ENCODE results near the gene ADAMTS18. TPM values are rescaled to one million over a fixed set of nuclear protein-coding genes. Genes with fewer than 3 reads are reported as not detected.

Gene ADAMTS18
- polyA plus RNA-seq, 1 of the 3 experiments (the other 2 are of a cell fraction) = under 0.01 TPM

DNA sequence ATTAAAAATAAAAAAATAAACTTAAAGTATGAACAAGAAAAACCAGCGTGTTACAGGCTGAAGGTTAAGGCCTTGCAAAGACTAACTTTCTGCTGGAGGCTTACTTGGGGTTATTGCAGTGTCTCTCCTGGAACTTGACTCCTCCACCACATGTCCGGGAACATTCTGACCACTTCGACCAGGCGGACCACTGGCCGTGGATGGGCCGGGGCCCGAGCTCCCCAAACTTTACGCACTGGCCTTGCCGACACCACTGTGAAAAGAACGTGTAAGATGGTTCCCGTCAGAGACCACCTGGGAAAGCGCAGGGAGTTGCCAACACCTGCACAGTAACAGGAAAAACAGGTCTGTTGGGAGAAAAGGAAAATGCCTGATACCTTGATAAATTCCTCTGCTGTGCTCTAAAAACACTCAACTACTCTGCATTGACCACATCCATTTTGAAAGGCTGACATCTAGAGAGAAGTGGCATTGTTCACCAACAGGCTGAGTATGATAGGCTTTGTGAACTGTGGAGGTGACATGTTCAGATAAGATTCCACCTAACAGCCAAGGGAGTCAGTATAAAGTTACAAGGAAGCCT, 99.1 kb downstream of the ADAMTS18 start:
- no peaks in the 10 kb centered on the region for H3K79me2 ChIP-seq (ENCODE audit: insufficient read depth)
- ChIA-PET POLR2A (no interaction called here), CTCF (no interaction called here)
- no peaks in the 10 kb centered on the region for H3F3A ChIP-seq (replicated peaks; ENCODE audit: insufficient read depth)
- no peaks in the 10 kb centered on the region for H3K27me3 ChIP-seq (ENCODE audit: insufficient read depth)
- H3K9ac ChIP-seq = no peak overlapping the region
- no peak overlapping the region for H3K4me2 ChIP-seq
- H4K20me1 ChIP-seq (ENCODE audit: insufficient read depth) = no peaks in the 10 kb centered on the region
- WGBS (ENCODE audit: low lambda C conversion rate) = 84% methylated on average over 12 of the region's 12 CpGs
- TF ChIP-seq MXI1 (IDR thresholded peaks at IDR 0.05; ENCODE audit: low read depth, low read length) (no peak), EZH2phosphoT487 (IDR thresholded peaks at IDR 0.05; ENCODE audit: borderline replicate concordance, low read depth) (no peak), POLR2AphosphoS5 (IDR thresholded peaks at IDR 0.05; ENCODE audit: low read depth, low read length) (no peak), RXRA (IDR thresholded peaks at IDR 0.05; ENCODE audit: borderline replicate concordance, low read depth) (no peak), RFX5 (IDR thresholded peaks at IDR 0.05; ENCODE audit: low read length) (no peak), SIN3A (IDR thresholded peaks at IDR 0.05; ENCODE audit: borderline replicate concordance, low read depth, low read length) (no peak)
- TF ChIP-seq, protein P1, sequence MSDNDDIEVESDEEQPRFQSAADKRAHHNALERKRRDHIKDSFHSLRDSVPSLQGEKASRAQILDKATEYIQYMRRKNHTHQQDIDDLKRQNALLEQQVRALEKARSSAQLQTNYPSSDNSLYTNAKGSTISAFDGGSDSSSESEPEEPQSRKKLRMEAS (IDR thresholded peaks at IDR 0.05; ENCODE audit: low read depth) = no peak
- no peaks in the 10 kb centered on the region for H3K9me2 ChIP-seq
- H3K4me3 ChIP-seq (ENCODE audit: low read depth in 2 of 2, low read length in 1 of 2) = no peak overlapping the region
- no peak overlapping the region for H3K27ac ChIP-seq (ENCODE audit: low read depth in 2 of 2, low read length in 1 of 2)
- H3K36me3 ChIP-seq (replicated peaks in 1 of 2; ENCODE audit: control insufficient read depth in 1 of 2, insufficient read depth in 2 of 2, low read length in 1 of 2) = no peaks in the 10 kb centered on the region
- no peak overlapping the region for H2AFZ ChIP-seq (ENCODE audit: low read depth)
- DNase-seq = no peak
- H3K4me1 ChIP-seq (ENCODE audit: control insufficient read depth in 1 of 2, insufficient read depth in 2 of 2, low read depth in 1 of 2, low read length in 1 of 2) = no peaks in the 10 kb centered on the region
- no peaks in the 10 kb centered on the region for H3K9me3 ChIP-seq

DNA sequence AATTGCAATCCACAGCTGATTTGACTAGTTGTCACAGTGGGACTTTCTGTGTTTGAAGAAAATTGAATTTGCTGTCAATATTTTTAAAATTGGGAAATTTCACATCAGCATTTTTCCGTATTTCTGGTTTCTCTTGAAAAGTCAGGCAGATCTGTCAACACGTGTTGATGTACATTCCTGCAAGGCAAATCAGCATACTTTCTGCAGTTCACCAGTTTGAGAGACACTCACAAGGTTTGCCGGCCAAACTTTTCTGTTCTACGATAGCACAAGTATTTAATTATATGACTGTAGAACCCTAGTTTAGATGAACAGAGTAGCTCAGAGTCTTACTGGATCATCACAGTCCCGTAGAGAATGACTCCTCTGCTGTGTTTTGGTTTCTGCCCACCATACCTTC, 102.0 kb downstream of the ADAMTS18 start:
- Histone ChIP-seq H2AFZ (ENCODE audit: low read depth) (no peak overlapping the region), H3K9me3 (no peaks in the 10 kb centered on the region), H3K79me2 (ENCODE audit: insufficient read depth) (no peaks in the 10 kb centered on the region), H3K36me3 (replicated peaks in 1 of 2; ENCODE audit: control insufficient read depth in 1 of 2, insufficient read depth in 2 of 2, low read length in 1 of 2) (no peaks in the 10 kb centered on the region), H3F3A (replicated peaks; ENCODE audit: insufficient read depth) (no peaks in the 10 kb centered on the region), H3K27ac (ENCODE audit: low read depth in 2 of 2, low read length in 1 of 2) (no peak overlapping the region), H3K4me3 (ENCODE audit: low read depth in 2 of 2, low read length in 1 of 2) (no peak overlapping the region), H3K27me3 (ENCODE audit: insufficient read depth) (no peaks in the 10 kb centered on the region), H4K20me1 (ENCODE audit: insufficient read depth) (no peaks in the 10 kb centered on the region), H3K4me2 (no peak overlapping the region), H3K9ac (no peak overlapping the region), H3K4me1 (ENCODE audit: control insufficient read depth in 1 of 2, insufficient read depth in 2 of 2, low read depth in 1 of 2, low read length in 1 of 2) (no peaks in the 10 kb centered on the region), H3K9me2 (no peaks in the 10 kb centered on the region)
- WGBS (ENCODE audit: low lambda C conversion rate) = 74% methylated on average over 5 of the region's 5 CpGs
- POLR2A ChIA-PET = no interaction called here
- TF ChIP-seq SIN3A (IDR thresholded peaks at IDR 0.05; ENCODE audit: borderline replicate concordance, low read depth, low read length) (no peak), FOXM1 (IDR thresholded peaks at IDR 0.05; ENCODE audit: low read depth) (no peak), FOXJ3 (CRISPR knock-in tag; IDR thresholded peaks at IDR 0.05) (no peak), FOSL2 (IDR thresholded peaks at IDR 0.05; ENCODE audit: borderline replicate concordance, low read depth) (no peak), ELF1 (IDR thresholded peaks at IDR 0.05) (no peak), RFX5 (IDR thresholded peaks at IDR 0.05; ENCODE audit: low read length) (no peak)
- TF ChIP-seq, protein P2, sequence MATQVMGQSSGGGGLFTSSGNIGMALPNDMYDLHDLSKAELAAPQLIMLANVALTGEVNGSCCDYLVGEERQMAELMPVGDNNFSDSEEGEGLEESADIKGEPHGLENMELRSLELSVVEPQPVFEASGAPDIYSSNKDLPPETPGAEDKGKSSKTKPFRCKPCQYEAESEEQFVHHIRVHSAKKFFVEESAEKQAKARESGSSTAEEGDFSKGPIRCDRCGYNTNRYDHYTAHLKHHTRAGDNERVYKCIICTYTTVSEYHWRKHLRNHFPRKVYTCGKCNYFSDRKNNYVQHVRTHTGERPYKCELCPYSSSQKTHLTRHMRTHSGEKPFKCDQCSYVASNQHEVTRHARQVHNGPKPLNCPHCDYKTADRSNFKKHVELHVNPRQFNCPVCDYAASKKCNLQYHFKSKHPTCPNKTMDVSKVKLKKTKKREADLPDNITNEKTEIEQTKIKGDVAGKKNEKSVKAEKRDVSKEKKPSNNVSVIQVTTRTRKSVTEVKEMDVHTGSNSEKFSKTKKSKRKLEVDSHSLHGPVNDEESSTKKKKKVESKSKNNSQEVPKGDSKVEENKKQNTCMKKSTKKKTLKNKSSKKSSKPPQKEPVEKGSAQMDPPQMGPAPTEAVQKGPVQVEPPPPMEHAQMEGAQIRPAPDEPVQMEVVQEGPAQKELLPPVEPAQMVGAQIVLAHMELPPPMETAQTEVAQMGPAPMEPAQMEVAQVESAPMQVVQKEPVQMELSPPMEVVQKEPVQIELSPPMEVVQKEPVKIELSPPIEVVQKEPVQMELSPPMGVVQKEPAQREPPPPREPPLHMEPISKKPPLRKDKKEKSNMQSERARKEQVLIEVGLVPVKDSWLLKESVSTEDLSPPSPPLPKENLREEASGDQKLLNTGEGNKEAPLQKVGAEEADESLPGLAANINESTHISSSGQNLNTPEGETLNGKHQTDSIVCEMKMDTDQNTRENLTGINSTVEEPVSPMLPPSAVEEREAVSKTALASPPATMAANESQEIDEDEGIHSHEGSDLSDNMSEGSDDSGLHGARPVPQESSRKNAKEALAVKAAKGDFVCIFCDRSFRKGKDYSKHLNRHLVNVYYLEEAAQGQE (IDR thresholded peaks at IDR 0.05; ENCODE audit: low read depth, low read length) = no peak
- no peak for DNase-seq
- CTCF ChIA-PET = no interaction called here
